Fibroblast of lung (primary cell): Measurements from ENCODE around the gene TMC3.

Experiments used
- CTCF ChIP-seq, 2 donors: IDR thresholded peaks in 1 of 2; conservative IDR thresholded peaks in 1 of 2; 1 replicate in 1 of 2; 2 replicates in 1 of 2; pipeline ENCODE4 v1.5.1; 2011 to 2012; ENCODE audit warnings: low read length in 2 of 2, control low read depth in 1 of 2, inconsistent platforms in 1 of 2, low read depth in 1 of 2, mild to moderate bottlenecking in 1 of 2
- EZH2 ChIP-seq: IDR thresholded peaks from 2 replicates; pipeline ENCODE4 v1.5.1; 2012; ENCODE audit warnings: low read length, control low read depth, mild to moderate bottlenecking; ENCODE audit errors: missing control alignments

- no peak for TF ChIP-seq CTCF (conservative IDR thresholded peaks at IDR 0.05 in 1 of 2, IDR thresholded peaks at IDR 0.05 in 1 of 2; ENCODE audit: low read depth in 1 of 2, low read length in 2 of 2)
- no peak for TF ChIP-seq EZH2
These were observed 47.4 kb upstream of the TMC3 start for GRCh38 chr15:81421461-81421860.
